ENCODE measurements around the gene TMEM101. TPM values are rescaled to one million over a fixed set of nuclear protein-coding genes. Genes with fewer than 3 reads are reported as not detected.
A peak's percentile ranks its signal among the peaks of the same experiment; 100 is the strongest.

TMEM101 gene
- total RNA-seq, 1 experiment from 2014 or later, result 32.1 TPM

- POLR2A ChIA-PET, result no interaction called here
- Mint-ChIP-seq H3K27me3 (ENCODE audit: low read depth) (no peaks in the 10 kb centered on the region), H3K9me3 (no peaks in the 10 kb centered on the region), H3K36me3 (peaks cover 55% of the 10 kb centered on the region), H3K4me1 (no peaks in the 10 kb centered on the region), H3K27ac (peak overlapping the region; percentile 73), H3K4me3 (no peak overlapping the region)
- no peak for TF ChIP-seq KAT7 (CRISPR knock-in tag; IDR thresholded peaks at IDR 0.05; ENCODE audit: borderline replicate concordance)
- TF ChIP-seq RORB (CRISPR knock-in tag; IDR thresholded peaks at IDR 0.05), result no peak
- no peak for TF ChIP-seq NFYB (CRISPR knock-in tag; conservative IDR thresholded peaks at IDR 0.05; ENCODE audit: low read depth)
- TF ChIP-seq USF1 (CRISPR knock-in tag; IDR thresholded peaks at IDR 0.05), result no peak
- no peak for TF ChIP-seq ESRRA (CRISPR knock-in tag; IDR thresholded peaks at IDR 0.05; ENCODE audit: borderline replicate concordance)
- no peak for TF ChIP-seq IRF1 (CRISPR knock-in tag; IDR thresholded peaks at IDR 0.05)
- no peak for TF ChIP-seq CREM (CRISPR knock-in tag; IDR thresholded peaks at IDR 0.05)
- no peak for TF ChIP-seq ATF2 (CRISPR knock-in tag; IDR thresholded peaks at IDR 0.05; ENCODE audit: borderline replicate concordance, low read depth)
- TF ChIP-seq GTF2I (CRISPR knock-in tag; conservative IDR thresholded peaks at IDR 0.05), result no peak
- no peak for TF ChIP-seq AFF4 (CRISPR knock-in tag; IDR thresholded peaks at IDR 0.05; ENCODE audit: borderline replicate concordance)
- TF ChIP-seq FOXP4 (CRISPR knock-in tag; IDR thresholded peaks at IDR 0.05), result no peak
- no peak for TF ChIP-seq IRF2 (CRISPR knock-in tag; IDR thresholded peaks at IDR 0.05; ENCODE audit: borderline replicate concordance, low read depth)
- CTCF ChIA-PET, result no interaction called here
- no peak for ATAC-seq
- DNase-seq (ENCODE audit: low spot score), result no peak
These were observed 38.5 kb upstream of the TMEM101 start for GRCh38 chr17:44053125-44053872.

- DNase-seq (ENCODE audit: low spot score) (no peak), ATAC-seq (no peak)
- Mint-ChIP-seq H3K27ac (no peak overlapping the region), H3K9me3 (0 out of 2 replicates have a peak, but pooled peaks cover 3% of the 10 kb centered on the region), H3K36me3 (peaks cover 59% of the 10 kb centered on the region), H3K27me3 (ENCODE audit: low read depth) (no peaks in the 10 kb centered on the region), H3K4me3 (no peak overlapping the region), H3K4me1 (peaks cover 9% of the 10 kb centered on the region)
- POLR2A ChIA-PET, result no interaction called here
- TF ChIP-seq ARID4B (CRISPR knock-in tag; IDR thresholded peaks at IDR 0.05; ENCODE audit: borderline replicate concordance) (no peak), ZNF121 (CRISPR knock-in tag; IDR thresholded peaks at IDR 0.05) (peak; percentile 93), MYBL2 (CRISPR knock-in tag; IDR thresholded peaks at IDR 0.05) (no peak), AR (CRISPR knock-in tag; IDR thresholded peaks at IDR 0.05) (no peak)
- CTCF ChIA-PET, result interaction anchor here (1.0 kb wide), 1 partner anchor 119 kb away, joined by 3 read pairs; no protein-coding TSS in a partner anchor
These were observed 34.7 kb upstream of the TMEM101 start for GRCh38 chr17:44049294-44050060.

All from WTC11 (cell line).